ENCODE measurements around the gene CYP1B1.

GRCh38 chr2:38100328-38100727 is 24.4 kb upstream of the CYP1B1 start:
- TF ChIP-seq CTCF (IDR thresholded peaks at IDR 0.05) (no peak), POLR2A (IDR thresholded peaks at IDR 0.05) (no peak)

All from lower leg skin (tissue), 3 donors.